Omental fat pad (tissue), 4 donors: ENCODE results near the gene CTNNAL1. TPM values are rescaled to one million over a fixed set of nuclear protein-coding genes. Genes with fewer than 3 reads are reported as not detected.
"Not testable (repeated sequence)": the region's sequence is repeated elsewhere in the genome, so short reads cannot be mapped to it uniquely, and the experiment has no call there.

Experiments used
- ATAC-seq: fragments of 150-250 bp; one replicate; pipeline ENCODE4 v1.9.1; 2016; ENCODE audit warnings: mild to moderate bottlenecking, moderate library complexity; ENCODE audit not compliant: low FRiP score
- DNase-seq: peaks from one replicate; pipeline ENCODE4 v3.0.0-alpha.2; 2019; ENCODE audit warnings: low spot score
- total RNA-seq, 4 donors: library from RNA; depleted of rRNA; stranded (reverse); fragments of >200 nt; gene quantifications; one replicate each; pipeline ENCODE4 v1.1.0, GENCODE V29; 2016
- TF ChIP-seq, protein P1 (sequence below), 3 donors: fragments of 450-650 bp; IDR thresholded peaks; one replicate each; pipeline ENCODE4 v1.5.1; 2016 to 2017; ENCODE audit warnings: antibody characterized with exemption in 3 of 3, mild to moderate bottlenecking in 3 of 3, moderate library complexity in 2 of 3

The CTNNAL1 gene
- total RNA-seq, 4 donors from 2014 or later = 34.5 to 57.3 (median 46.5) TPM

DNA sequence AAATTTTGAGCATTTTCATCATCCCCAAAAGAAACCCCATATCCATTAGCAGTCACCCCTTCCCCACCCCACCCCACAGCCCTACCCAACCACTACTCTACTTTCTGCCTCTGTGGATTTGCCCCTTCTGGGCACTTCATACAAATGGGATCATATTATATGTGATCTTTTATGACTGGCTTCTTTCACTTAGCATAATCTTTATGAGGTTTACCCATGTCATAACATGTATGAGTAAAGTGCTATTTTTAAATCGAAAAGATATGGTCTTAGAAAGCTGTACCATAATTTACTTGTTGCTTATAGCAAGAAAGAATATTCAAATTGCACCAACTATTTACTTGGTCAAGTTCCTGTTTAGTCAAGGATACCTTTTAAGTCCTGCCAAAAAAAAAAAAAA is 92.1 kb downstream of the CTNNAL1 start:
- no peak for ATAC-seq
- no peak for DNase-seq
- TF ChIP-seq, protein P1, sequence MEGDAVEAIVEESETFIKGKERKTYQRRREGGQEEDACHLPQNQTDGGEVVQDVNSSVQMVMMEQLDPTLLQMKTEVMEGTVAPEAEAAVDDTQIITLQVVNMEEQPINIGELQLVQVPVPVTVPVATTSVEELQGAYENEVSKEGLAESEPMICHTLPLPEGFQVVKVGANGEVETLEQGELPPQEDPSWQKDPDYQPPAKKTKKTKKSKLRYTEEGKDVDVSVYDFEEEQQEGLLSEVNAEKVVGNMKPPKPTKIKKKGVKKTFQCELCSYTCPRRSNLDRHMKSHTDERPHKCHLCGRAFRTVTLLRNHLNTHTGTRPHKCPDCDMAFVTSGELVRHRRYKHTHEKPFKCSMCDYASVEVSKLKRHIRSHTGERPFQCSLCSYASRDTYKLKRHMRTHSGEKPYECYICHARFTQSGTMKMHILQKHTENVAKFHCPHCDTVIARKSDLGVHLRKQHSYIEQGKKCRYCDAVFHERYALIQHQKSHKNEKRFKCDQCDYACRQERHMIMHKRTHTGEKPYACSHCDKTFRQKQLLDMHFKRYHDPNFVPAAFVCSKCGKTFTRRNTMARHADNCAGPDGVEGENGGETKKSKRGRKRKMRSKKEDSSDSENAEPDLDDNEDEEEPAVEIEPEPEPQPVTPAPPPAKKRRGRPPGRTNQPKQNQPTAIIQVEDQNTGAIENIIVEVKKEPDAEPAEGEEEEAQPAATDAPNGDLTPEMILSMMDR (IDR thresholded peaks at IDR 0.05) = no peak

DNA sequence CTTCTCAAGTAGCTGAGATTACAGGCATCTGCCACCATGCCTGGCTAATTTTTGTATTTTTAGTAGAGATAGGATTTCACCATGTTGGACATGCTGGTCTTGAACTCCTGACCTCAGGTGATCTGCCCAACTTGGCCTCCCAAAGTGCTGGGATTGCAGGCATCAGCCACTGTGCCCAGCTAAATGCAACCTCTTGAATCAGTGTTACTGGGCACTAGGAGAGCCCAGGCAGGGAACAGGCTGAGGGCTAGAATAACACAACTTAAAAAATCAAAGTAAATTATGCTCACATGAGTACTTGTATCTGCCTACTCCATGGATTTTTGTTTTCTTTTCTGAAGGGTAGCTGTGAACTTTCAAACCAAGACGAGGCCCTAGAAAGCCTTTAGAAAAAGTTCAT is 92.9 kb downstream of the CTNNAL1 start:
- not testable (repeated sequence) for ATAC-seq, DNase-seq

DNA sequence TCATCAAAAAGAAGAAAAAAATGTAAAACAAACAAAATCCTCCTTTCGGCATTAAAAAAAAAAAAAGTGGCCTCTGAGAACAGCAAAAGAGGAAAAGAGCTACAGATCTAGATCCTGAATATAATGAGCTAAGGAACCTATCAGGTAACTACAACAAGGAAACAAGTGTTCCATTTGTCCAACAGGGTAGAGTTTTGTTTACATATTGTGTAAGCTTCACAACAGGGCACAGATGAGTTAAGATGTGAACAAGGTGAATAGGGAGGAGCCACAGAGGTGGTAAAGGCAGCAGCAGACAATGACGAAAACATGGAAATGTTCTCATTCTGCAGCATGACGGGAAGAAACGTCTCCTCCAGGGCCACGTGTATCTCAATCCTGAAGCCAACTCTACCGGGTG is 93.8 kb downstream of the CTNNAL1 start:
- no peak for DNase-seq
- ATAC-seq = no peak
- TF ChIP-seq, protein P1 (IDR thresholded peaks at IDR 0.05) = no peak

DNA sequence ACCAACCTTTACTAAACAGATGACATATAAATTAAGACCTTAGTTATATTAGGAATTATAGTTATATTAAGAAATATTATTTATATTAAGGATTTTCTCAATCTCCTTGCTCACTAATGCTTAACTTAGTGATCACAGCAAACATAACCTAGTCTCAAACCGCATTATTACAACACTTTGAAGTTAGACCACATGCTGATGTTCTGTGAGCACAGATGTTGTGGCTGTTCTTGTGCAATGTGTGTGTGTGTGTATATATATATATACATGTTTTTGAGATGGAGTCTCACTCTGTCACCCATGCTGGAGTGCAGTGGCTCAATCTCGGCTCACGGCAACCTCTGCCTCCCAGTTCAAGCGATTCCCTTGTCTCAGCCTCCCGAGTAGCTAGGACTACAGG is 99.9 kb downstream of the CTNNAL1 start:
- ATAC-seq (no peak), DNase-seq (no peak)
- TF ChIP-seq, protein P1 (IDR thresholded peaks at IDR 0.05) = no peak

DNA sequence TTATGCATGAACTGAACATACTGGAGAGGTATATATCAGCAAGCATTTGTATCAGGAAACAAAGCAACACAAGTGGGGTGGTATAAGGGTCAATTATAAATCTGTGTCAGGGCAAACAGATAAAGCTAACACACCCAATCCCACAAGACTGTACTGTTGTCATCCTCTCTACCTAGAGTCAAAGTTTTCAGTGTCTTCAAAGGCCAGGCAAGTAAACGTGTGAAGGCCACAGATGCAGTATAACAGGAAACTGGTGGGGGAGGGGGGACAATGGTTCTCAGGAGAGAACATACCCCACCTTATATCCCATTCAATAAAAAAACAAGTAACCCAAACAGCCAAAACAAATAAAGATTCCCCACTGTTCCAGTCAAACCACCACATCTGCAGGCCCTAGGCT is 101.5 kb downstream of the CTNNAL1 start:
- ATAC-seq (no peak), DNase-seq (no peak)
- TF ChIP-seq, protein P1 (IDR thresholded peaks at IDR 0.05) = no peak

DNA sequence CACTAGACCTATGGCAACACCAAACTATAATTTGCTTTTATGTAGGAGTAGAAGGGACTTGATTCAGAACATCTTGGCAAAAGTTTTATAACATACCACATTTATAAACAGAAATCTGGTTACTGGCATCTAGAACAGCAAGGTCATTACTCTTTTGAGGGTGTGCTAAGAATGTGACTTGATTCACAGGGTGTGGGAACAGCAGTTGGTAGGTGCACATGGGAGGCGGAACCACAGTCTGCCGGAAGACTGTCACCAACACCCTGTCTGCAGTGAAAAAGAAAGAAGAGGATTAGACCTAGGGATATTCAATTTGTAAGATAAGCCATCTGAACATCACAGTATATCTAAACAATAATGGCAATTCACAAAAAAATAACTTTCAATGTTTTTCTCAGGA is 102.4 kb downstream of the CTNNAL1 start:
- ATAC-seq (no peak), DNase-seq (no peak)
- TF ChIP-seq, protein P1 (IDR thresholded peaks at IDR 0.05) = no peak

DNA sequence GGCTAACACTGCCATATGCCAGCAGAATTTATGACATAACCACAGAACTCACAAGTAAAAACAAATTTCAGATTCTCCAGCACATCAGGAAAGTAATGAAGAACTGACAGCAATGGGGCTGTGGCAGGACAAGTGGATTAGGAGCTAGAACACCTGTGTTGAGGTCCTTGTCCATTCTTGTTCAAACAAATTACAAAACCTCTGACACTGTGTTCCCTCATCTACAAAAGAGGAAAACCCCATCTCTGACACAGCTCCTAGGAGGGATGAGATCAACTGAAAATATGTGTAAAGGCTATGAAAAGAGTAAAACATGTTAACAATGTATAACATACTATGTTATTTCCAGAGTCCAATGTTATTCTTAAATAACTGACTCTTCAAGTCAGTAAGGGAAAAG is 102.9 kb downstream of the CTNNAL1 start:
- ATAC-seq (no peak), DNase-seq (no peak)
- TF ChIP-seq, protein P1 (IDR thresholded peaks at IDR 0.05) = no peak

DNA sequence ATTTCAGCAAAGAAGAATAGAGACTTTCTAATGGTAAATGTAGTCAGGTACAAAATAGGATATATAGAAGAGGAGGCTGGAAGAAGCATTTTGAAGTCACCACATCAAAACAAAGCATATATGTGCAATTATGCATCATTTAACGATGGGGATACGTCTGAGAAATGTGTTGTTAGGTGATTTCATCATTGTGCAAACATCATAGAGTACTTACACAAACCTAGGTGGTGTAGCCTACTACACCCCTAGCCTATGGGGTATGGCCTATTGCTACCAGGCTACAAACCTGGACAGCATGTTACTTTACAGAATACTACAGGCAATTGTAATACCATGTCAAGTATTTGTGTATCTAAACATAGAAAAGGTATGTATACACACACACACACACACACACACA is 107.8 kb downstream of the CTNNAL1 start:
- TF ChIP-seq, protein P1 (IDR thresholded peaks at IDR 0.05) = no peak
- DNase-seq (no peak), ATAC-seq (no peak)
